Ishikawa (cell line): ENCODE data around the gene PTPN21.

Source experiments
- CEBPB ChIP-seq: IDR thresholded peaks from 2 replicates; pipeline ENCODE4 v1.6.1; 2012
- CREB1 ChIP-seq: IDR thresholded peaks from 2 replicates; pipeline ENCODE4 v1.6.1; 2012; ENCODE audit warnings: low read depth
- EGR1 ChIP-seq: IDR thresholded peaks from 2 replicates; pipeline ENCODE4 v1.6.1; 2012
- EP300 ChIP-seq: IDR thresholded peaks from 2 replicates; pipeline ENCODE4 v1.6.1; 2012; ENCODE audit warnings: borderline replicate concordance
- FOXM1 ChIP-seq: IDR thresholded peaks from 2 replicates; pipeline ENCODE4 v1.6.1; 2012; ENCODE audit warnings: low read depth, borderline replicate concordance
- NFIC ChIP-seq: IDR thresholded peaks from 2 replicates; pipeline ENCODE4 v1.6.1; 2012
- RAD21 ChIP-seq: IDR thresholded peaks from 2 replicates; pipeline ENCODE4 v1.6.1; 2012; ENCODE audit warnings: low read depth
- TAF1 ChIP-seq: IDR thresholded peaks from 2 replicates; pipeline ENCODE4 v1.6.1; 2012; ENCODE audit warnings: low read depth, mild to moderate bottlenecking
- TCF12 ChIP-seq: IDR thresholded peaks from 2 replicates; pipeline ENCODE4 v1.6.1; 2012; ENCODE audit warnings: low read depth
- TEAD4 ChIP-seq: IDR thresholded peaks from 2 replicates; pipeline ENCODE4 v1.6.1; 2012
- YY1 ChIP-seq: IDR thresholded peaks from 2 replicates; pipeline ENCODE4 v1.6.1; 2012; ENCODE audit warnings: low read depth
- ZBTB7A ChIP-seq: IDR thresholded peaks from 2 replicates; pipeline ENCODE4 v1.6.1; 2012; ENCODE audit warnings: low read depth
- TF ChIP-seq, protein P1 (sequence below): IDR thresholded peaks from 2 replicates; pipeline ENCODE4 v1.6.1; 2012
- TF ChIP-seq, protein P2 (sequence below): IDR thresholded peaks from 2 replicates; pipeline ENCODE4 v1.6.1; 2012; ENCODE audit warnings: low read depth, mild to moderate bottlenecking
- TF ChIP-seq, protein P3 (sequence below): IDR thresholded peaks from 2 replicates; pipeline ENCODE4 v1.6.1; 2012

The PTPN21 gene

DNA sequence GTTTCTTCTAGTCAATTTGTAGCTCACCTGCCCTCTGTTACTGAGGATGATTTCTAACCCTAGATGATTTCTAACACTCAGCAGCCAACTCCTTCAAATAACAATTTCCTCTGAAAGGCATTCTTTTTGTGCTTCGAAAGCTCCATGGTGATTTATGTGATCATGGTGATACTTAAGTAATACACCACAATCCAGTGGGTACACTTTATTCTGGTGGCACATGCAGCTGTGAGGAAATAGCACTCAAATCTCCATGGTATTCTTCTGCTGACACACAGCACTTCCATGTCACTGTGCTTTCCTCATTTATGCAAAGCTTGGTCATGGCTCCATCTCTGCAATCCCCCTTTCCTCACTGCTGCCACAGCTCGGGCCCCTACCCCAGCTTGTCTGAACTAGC lies 73.7 kb downstream of the PTPN21 start:
- TF ChIP-seq CREB1 (no peak), TAF1 (no peak), FOXM1 (no peak), RAD21 (no peak), TCF12 (no peak), CEBPB (no peak), NFIC (no peak)
- TF ChIP-seq, protein P1, sequence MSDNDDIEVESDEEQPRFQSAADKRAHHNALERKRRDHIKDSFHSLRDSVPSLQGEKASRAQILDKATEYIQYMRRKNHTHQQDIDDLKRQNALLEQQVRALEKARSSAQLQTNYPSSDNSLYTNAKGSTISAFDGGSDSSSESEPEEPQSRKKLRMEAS, result no peak
- TF ChIP-seq, protein P2, sequence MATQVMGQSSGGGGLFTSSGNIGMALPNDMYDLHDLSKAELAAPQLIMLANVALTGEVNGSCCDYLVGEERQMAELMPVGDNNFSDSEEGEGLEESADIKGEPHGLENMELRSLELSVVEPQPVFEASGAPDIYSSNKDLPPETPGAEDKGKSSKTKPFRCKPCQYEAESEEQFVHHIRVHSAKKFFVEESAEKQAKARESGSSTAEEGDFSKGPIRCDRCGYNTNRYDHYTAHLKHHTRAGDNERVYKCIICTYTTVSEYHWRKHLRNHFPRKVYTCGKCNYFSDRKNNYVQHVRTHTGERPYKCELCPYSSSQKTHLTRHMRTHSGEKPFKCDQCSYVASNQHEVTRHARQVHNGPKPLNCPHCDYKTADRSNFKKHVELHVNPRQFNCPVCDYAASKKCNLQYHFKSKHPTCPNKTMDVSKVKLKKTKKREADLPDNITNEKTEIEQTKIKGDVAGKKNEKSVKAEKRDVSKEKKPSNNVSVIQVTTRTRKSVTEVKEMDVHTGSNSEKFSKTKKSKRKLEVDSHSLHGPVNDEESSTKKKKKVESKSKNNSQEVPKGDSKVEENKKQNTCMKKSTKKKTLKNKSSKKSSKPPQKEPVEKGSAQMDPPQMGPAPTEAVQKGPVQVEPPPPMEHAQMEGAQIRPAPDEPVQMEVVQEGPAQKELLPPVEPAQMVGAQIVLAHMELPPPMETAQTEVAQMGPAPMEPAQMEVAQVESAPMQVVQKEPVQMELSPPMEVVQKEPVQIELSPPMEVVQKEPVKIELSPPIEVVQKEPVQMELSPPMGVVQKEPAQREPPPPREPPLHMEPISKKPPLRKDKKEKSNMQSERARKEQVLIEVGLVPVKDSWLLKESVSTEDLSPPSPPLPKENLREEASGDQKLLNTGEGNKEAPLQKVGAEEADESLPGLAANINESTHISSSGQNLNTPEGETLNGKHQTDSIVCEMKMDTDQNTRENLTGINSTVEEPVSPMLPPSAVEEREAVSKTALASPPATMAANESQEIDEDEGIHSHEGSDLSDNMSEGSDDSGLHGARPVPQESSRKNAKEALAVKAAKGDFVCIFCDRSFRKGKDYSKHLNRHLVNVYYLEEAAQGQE, result no peak
- TF ChIP-seq, protein P3, sequence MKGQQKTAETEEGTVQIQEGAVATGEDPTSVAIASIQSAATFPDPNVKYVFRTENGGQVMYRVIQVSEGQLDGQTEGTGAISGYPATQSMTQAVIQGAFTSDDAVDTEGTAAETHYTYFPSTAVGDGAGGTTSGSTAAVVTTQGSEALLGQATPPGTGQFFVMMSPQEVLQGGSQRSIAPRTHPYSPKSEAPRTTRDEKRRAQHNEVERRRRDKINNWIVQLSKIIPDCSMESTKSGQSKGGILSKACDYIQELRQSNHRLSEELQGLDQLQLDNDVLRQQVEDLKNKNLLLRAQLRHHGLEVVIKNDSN, result no peak

DNA sequence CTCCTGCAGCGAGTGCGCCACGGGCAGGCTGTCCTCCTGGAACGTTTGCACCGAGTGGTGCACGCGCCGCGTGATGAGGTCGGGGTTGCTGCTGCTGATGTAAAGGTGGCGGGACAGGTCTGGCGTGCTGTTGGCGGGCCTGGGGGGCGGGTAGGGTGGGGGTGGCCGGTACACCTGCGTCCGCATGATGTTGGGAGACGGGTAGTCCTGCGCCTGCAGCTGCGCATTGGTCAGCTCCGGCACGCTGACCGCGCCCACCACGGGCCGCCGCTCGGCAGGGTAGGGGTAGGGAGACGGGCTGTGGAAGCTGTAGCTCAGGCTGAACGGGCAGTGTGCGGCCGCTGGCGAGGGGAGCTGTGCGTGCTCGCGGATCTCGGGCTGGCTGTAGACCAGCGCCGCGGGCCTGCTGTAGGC lies 75.2 kb downstream of the PTPN21 start:
- no peak for TF ChIP-seq EGR1
- TF ChIP-seq CREB1, result no peak
- no peak for TF ChIP-seq TCF12
- TF ChIP-seq, protein P3, result no peak
- TF ChIP-seq RAD21, result no peak
- TF ChIP-seq NFIC, result no peak

DNA sequence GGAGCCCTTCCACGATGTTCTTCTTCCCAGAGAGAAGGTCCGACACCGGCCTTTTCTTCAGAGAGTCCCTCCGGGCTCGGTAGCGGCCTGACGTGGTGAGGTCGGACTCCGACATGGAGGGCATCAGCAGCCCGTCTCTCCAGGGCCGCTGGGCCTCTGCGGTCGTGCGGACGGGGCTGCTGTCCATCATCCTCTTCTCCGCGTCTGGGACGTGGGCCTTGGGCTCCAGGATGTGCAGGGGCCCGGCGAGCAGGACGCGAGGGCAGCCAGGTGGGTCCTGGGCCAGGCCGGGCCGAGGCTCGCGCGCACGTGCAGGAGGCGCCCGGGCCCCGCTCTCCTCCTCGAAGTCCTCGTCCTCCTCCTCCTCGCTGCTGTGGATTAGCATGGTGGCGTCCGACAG lies 75.9 kb downstream of the PTPN21 start:
- TF ChIP-seq EGR1, result no peak
- TF ChIP-seq RAD21, result no peak
- TF ChIP-seq TEAD4, result no peak
- no peak for TF ChIP-seq NFIC
- no peak for TF ChIP-seq CREB1
- TF ChIP-seq CEBPB, result no peak
- TF ChIP-seq, protein P2, result no peak
- TF ChIP-seq, protein P3, result no peak
- TF ChIP-seq, protein P1, result no peak
- no peak for TF ChIP-seq TAF1

DNA sequence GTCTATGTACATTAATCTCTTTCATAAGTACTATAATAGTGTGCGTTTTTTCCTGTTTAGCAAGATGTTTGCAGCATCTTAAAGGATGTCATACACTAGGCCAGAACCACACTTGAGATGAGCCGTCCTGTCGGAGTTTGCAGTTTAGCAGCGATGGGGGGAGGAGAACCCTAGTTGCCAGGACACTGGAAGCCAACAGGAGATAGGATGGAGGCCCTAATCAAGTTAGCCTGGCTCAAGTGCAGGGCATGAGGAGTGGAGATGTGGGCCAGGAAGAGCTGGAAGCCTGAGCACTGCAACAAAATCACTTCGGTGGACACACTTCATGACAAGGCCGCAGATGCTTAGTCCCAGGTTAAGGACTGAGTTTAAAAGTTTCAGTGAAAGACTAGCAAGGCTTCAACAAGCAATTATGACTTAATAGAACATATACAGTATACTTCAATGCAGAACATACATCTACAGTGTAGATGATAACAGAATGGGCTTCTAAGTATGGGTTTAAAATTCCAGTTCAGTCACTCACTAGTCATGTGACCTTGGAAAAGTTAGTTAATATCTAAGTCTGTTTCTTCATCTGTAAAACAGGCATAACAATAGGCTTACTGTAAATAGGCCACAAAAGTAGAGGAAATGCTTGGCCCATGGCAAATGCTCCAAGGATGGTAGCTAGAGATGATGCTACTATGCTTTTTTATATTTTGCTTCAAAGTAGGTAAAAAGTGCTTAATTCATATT lies 77.1 kb downstream of the PTPN21 start:
- TF ChIP-seq FOXM1 (no peak), TAF1 (no peak), NFIC (no peak), EP300 (no peak), EGR1 (no peak), RAD21 (no peak), CREB1 (no peak)
- TF ChIP-seq, protein P1, result no peak
- TF ChIP-seq, protein P3, result no peak

DNA sequence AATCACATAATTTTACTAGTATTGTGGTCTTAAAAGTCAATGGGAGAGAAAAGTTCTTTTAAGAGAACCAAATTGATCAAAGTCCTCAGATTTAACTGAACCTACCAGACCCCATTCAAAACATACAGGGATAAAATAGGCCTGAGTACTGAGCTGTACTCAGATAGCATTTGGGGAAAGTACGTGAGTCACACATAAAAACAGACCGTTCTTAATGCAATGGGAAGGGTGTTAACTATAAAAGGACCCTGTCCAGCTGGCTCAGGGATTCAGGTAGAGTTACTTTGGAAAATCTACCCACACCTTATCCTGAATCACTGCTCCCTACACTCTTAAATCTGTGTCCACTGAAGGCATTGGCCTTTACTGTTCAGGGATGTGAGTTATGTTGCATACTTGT lies 78.0 kb downstream of the PTPN21 start:
- TF ChIP-seq EP300 (no peak), CEBPB (no peak), RAD21 (no peak), NFIC (no peak), YY1 (no peak), TEAD4 (no peak), TCF12 (no peak), ZBTB7A (no peak), FOXM1 (no peak), TAF1 (no peak)
- TF ChIP-seq, protein P2, result no peak
- TF ChIP-seq, protein P1, result no peak
